ENCODE measurements around the gene FDX2. TPM values are rescaled to one million over a fixed set of nuclear protein-coding genes. Genes with fewer than 3 reads are reported as not detected.

The FDX2 gene
- total and polyA plus RNA-seq, 2 donors (not counting 1 experiment from before 2014, with no cell fraction given): 14.0 to 21.0 TPM

- TF ChIP-seq EZH2 (IDR thresholded peaks at IDR 0.05; ENCODE audit: low read length, missing control alignments) (no peak), CTCF (conservative IDR thresholded peaks at IDR 0.05 in 1 of 2, IDR thresholded peaks at IDR 0.05 in 1 of 2; ENCODE audit: low read depth in 1 of 2, low read length in 2 of 2) (no peak)
- Histone ChIP-seq H3K9me3 (ENCODE audit: control insufficient read depth, insufficient read depth, low read depth, low read length) (no peaks in the 10 kb centered on the region), H3K79me2 (ENCODE audit: control insufficient read depth, insufficient read depth, low read length) (no peaks in the 10 kb centered on the region), H3K27me3 (ENCODE audit: control insufficient read depth, insufficient read depth, low read length) (no peaks in the 10 kb centered on the region), H3K4me2 (ENCODE audit: extremely low read depth, insufficient read depth, low read length) (no peak overlapping the region), H3K36me3 (ENCODE audit: control insufficient read depth, insufficient read depth, low read length) (peaks cover 29% of the 10 kb centered on the region), H3K9ac (ENCODE audit: insufficient read depth, low read length) (no peak overlapping the region), H4K20me1 (ENCODE audit: control insufficient read depth, extremely low read depth, insufficient read depth, low read length) (no peaks in the 10 kb centered on the region), H3K4me3 (replicated peaks in 1 of 4; ENCODE audit: control extremely low read depth in 1 of 4, insufficient read depth in 1 of 4, low read depth in 3 of 4, low read length in 4 of 4) (no peak overlapping the region), H3K4me1 (ENCODE audit: control insufficient read depth, extremely low read depth, insufficient read depth, low read length) (no peaks in the 10 kb centered on the region), H2AFZ (ENCODE audit: low read length) (no peak overlapping the region), H3K27ac (ENCODE audit: insufficient read depth, low read length) (no peak overlapping the region)
- no peak for DNase-seq (ENCODE audit: low read depth in 2 of 2)
These were observed 5.0 kb upstream of the FDX2 start for GRCh38 chr19:10320602-10321416.

- H4K20me1 ChIP-seq (ENCODE audit: control insufficient read depth, extremely low read depth, insufficient read depth, low read length): no peaks in the 10 kb centered on the region
- H3K9ac ChIP-seq (ENCODE audit: insufficient read depth, low read length): no peak overlapping the region
- no peak for DNase-seq (ENCODE audit: low read depth in 2 of 2)
- no peaks in the 10 kb centered on the region for H3K79me2 ChIP-seq (ENCODE audit: control insufficient read depth, insufficient read depth, low read length)
- no peak overlapping the region for H3K27ac ChIP-seq (ENCODE audit: insufficient read depth, low read length)
- no peaks in the 10 kb centered on the region for H3K4me1 ChIP-seq (ENCODE audit: control insufficient read depth, extremely low read depth, insufficient read depth, low read length)
- no peak for TF ChIP-seq EZH2 (IDR thresholded peaks at IDR 0.05; ENCODE audit: low read length, missing control alignments)
- no peak for TF ChIP-seq CTCF (conservative IDR thresholded peaks at IDR 0.05 in 1 of 2, IDR thresholded peaks at IDR 0.05 in 1 of 2; ENCODE audit: low read depth in 1 of 2, low read length in 2 of 2)
- no peak overlapping the region for H3K4me2 ChIP-seq (ENCODE audit: extremely low read depth, insufficient read depth, low read length)
- H2AFZ ChIP-seq (ENCODE audit: low read length): no peak overlapping the region
- H3K27me3 ChIP-seq (ENCODE audit: control insufficient read depth, insufficient read depth, low read length): no peaks in the 10 kb centered on the region
- H3K9me3 ChIP-seq (ENCODE audit: control insufficient read depth, insufficient read depth, low read depth, low read length): no peaks in the 10 kb centered on the region
- H3K4me3 ChIP-seq (replicated peaks in 1 of 4; ENCODE audit: control extremely low read depth in 1 of 4, insufficient read depth in 1 of 4, low read depth in 3 of 4, low read length in 4 of 4): no peak overlapping the region
- H3K36me3 ChIP-seq (ENCODE audit: control insufficient read depth, insufficient read depth, low read length): peaks cover 26% of the 10 kb centered on the region
These were observed 3.2 kb upstream of the FDX2 start for GRCh38 chr19:10318807-10319682.

- Histone ChIP-seq H3K9me3 (ENCODE audit: control insufficient read depth, insufficient read depth, low read depth, low read length) (no peaks in the 10 kb centered on the region), H3K4me2 (ENCODE audit: extremely low read depth, insufficient read depth, low read length) (no peak overlapping the region), H3K4me1 (ENCODE audit: control insufficient read depth, extremely low read depth, insufficient read depth, low read length) (no peaks in the 10 kb centered on the region), H3K27ac (ENCODE audit: insufficient read depth, low read length) (no peak overlapping the region), H3K4me3 (replicated peaks in 1 of 4; ENCODE audit: control extremely low read depth in 1 of 4, insufficient read depth in 1 of 4, low read depth in 3 of 4, low read length in 4 of 4) (no peak overlapping the region), H3K36me3 (ENCODE audit: control insufficient read depth, insufficient read depth, low read length) (peaks cover 24% of the 10 kb centered on the region), H3K27me3 (ENCODE audit: control insufficient read depth, insufficient read depth, low read length) (no peaks in the 10 kb centered on the region), H3K9ac (ENCODE audit: insufficient read depth, low read length) (no peak overlapping the region), H2AFZ (ENCODE audit: low read length) (no peak overlapping the region), H4K20me1 (ENCODE audit: control insufficient read depth, extremely low read depth, insufficient read depth, low read length) (no peaks in the 10 kb centered on the region), H3K79me2 (ENCODE audit: control insufficient read depth, insufficient read depth, low read length) (no peaks in the 10 kb centered on the region)
- TF ChIP-seq EZH2 (IDR thresholded peaks at IDR 0.05; ENCODE audit: low read length, missing control alignments) (no peak), CTCF (conservative IDR thresholded peaks at IDR 0.05 in 1 of 2, IDR thresholded peaks at IDR 0.05 in 1 of 2; ENCODE audit: low read depth in 1 of 2, low read length in 2 of 2) (no peak)
- no peak for DNase-seq (ENCODE audit: low read depth in 2 of 2)
These were observed 2.1 kb upstream of the FDX2 start for GRCh38 chr19:10317857-10318462.
